GM23248 (cell line): ENCODE measurements around the gene DDX10. TPM values are rescaled to one million over a fixed set of nuclear protein-coding genes. Genes with fewer than 3 reads are reported as not detected.

Experiments
- DNase-seq: peaks from one replicate; pipeline ENCODE4 v3.0.0-alpha.2; 2015
- H2AFZ ChIP-seq: fragments of 200-600 bp; sonication (generic); 2 replicates; pipeline ENCODE4 v1.6.1; 2016; ENCODE audit warnings: antibody characterized with exemption
- H3F3A ChIP-seq: fragments of 200-600 bp; sonication (generic); 2 replicates; pipeline ENCODE4 v1.6.1; 2016; ENCODE audit warnings: mild to moderate bottlenecking, antibody characterized with exemption, mixed run types; ENCODE audit not compliant: insufficient read depth
- H3K27ac ChIP-seq: fragments of 200-600 bp; sonication (generic); 2 replicates; pipeline ENCODE4 v1.5.1; 2016; ENCODE audit warnings: mild to moderate bottlenecking
- H3K27me3 ChIP-seq: fragments of 200-600 bp; sonication (generic); replicated peaks from 2 replicates; pipeline ENCODE4 v1.6.1; 2016; ENCODE audit warnings: mild to moderate bottlenecking; ENCODE audit not compliant: insufficient read depth
- H3K36me3 ChIP-seq: fragments of 200-600 bp; sonication (generic); 2 replicates; pipeline ENCODE4 v1.6.1; 2016; ENCODE audit warnings: low read depth, mild to moderate bottlenecking
- H3K4me1 ChIP-seq: fragments of 200-600 bp; sonication (generic); 2 replicates; pipeline ENCODE4 v1.6.1; 2016; ENCODE audit warnings: mild to moderate bottlenecking; ENCODE audit not compliant: insufficient read depth
- H3K4me2 ChIP-seq: fragments of 200-600 bp; sonication (generic); one replicate; pipeline ENCODE4 v1.6.1; 2016; ENCODE audit warnings: mild to moderate bottlenecking; ENCODE audit not compliant: unreplicated experiment
- H3K4me3 ChIP-seq: fragments of 200-600 bp; sonication (generic); 2 replicates; pipeline ENCODE4 v1.5.1; 2016; ENCODE audit warnings: mild to moderate bottlenecking
- H3K79me2 ChIP-seq: fragments of 200-600 bp; sonication (generic); 2 replicates; pipeline ENCODE4 v1.6.1; 2016; ENCODE audit warnings: mild to moderate bottlenecking; ENCODE audit not compliant: insufficient read depth
- H3K9ac ChIP-seq: fragments of 200-600 bp; sonication (generic); 2 replicates; pipeline ENCODE4 v1.6.1; 2016; ENCODE audit warnings: mild to moderate bottlenecking
- H3K9me2 ChIP-seq: fragments of 200-600 bp; sonication (generic); 2 replicates; pipeline ENCODE4 v1.6.1; 2016; ENCODE audit warnings: mixed run types, mild to moderate bottlenecking, moderate library complexity; ENCODE audit not compliant: insufficient read depth
- H3K9me3 ChIP-seq: fragments of 200-600 bp; sonication (generic); one replicate; pipeline ENCODE4 v1.6.1; 2017; ENCODE audit warnings: low read depth
- H4K20me1 ChIP-seq: fragments of 200-600 bp; sonication (generic); 2 replicates; pipeline ENCODE4 v1.6.0; 2016; ENCODE audit not compliant: insufficient read depth
- EZH2 ChIP-seq: fragments of 200-600 bp; sonication (generic); IDR thresholded peaks from 2 replicates; pipeline ENCODE4 v1.6.1; 2018; ENCODE audit warnings: antibody characterized with exemption, mild to moderate bottlenecking; ENCODE audit not compliant: insufficient read depth, poor library complexity, severe bottlenecking
- EZH2phosphoT487 ChIP-seq: fragments of 200-600 bp; sonication (generic); IDR thresholded peaks from 2 replicates; pipeline ENCODE4 v1.6.1; 2018; ENCODE audit warnings: antibody characterized with exemption, moderate library complexity, mild to moderate bottlenecking, low read depth; ENCODE audit not compliant: insufficient read depth
- WGBS, 2 experiments: methylation state at CpG; one replicate each; pipeline ENCODE4 v1.1.6; 2015 to 2017; ENCODE audit warnings: low lambda C conversion rate in 2 of 2, low coverage in 1 of 2; ENCODE audit errors: missing lambda C conversion rate in 2 of 2; 5-methylcytosine and 5-hydroxymethylcytosine counted together
- in situ Hi-C: fragments of 300-500 bp; cut with MboI; formaldehyde crosslinking; loops from 2 replicates; pipeline ENCODE4 v1.15.0; 2020
- polyA plus RNA-seq: library from polyadenylated mRNA; unstranded; fragments of >200 nt; fragmentation: Nextera tagmentation; extraction: Ambion mirVana; gene quantifications from 2 replicates; pipeline ENCODE4 v1.2.1, GENCODE V29; 2016
- total RNA-seq: library from RNA; depleted of rRNA; stranded (reverse); fragments of >200 nt; shearing (Covaris generic); gene quantifications from 2 replicates; pipeline ENCODE4 v1.2.3, GENCODE V29; 2014

The DDX10 gene
- total and polyA plus RNA-seq, 2 experiments from 2014 or later, result 23.6 to 31.2 TPM

GRCh38 chr11:108853864-108854263 is 189.0 kb downstream of the DDX10 start:
- Histone ChIP-seq H4K20me1 (no peaks in the 10 kb centered on the region), H2AFZ (peak overlapping the region; percentile 34; the same call in 1 of the 2 replicates), H3K9me3 (no peaks in the 10 kb centered on the region), H3K27me3 (no peaks in the 10 kb centered on the region), H3K9me2 (no peaks in the 10 kb centered on the region), H3K4me3 (peak overlapping the region; percentile 52; the same call in 1 of the 2 replicates), H3F3A (no peaks in the 10 kb centered on the region), H3K4me2 (peak overlapping the region; percentile 43), H3K27ac (no peak overlapping the region), H3K36me3 (0 out of 2 replicates have a peak, but pooled peaks cover 6% of the 10 kb centered on the region), H3K9ac (no peak overlapping the region), H3K4me1 (peaks cover 20% of the 10 kb centered on the region), H3K79me2 (no peaks in the 10 kb centered on the region)
- TF ChIP-seq EZH2phosphoT487, result no peak
- TF ChIP-seq EZH2, result no peak
- DNase-seq, result no peak
- 17 to 19% methylated on average over 1 of the region's 1 CpG for WGBS, 2 experiments
- in situ Hi-C loops, result no loop called here

- Histone ChIP-seq H4K20me1 (no peaks in the 10 kb centered on the region), H3K4me3 (peak overlapping the region; percentile 52), H2AFZ (peak overlapping the region; percentile 34; the same call in 1 of the 2 replicates), H3F3A (no peaks in the 10 kb centered on the region), H3K4me1 (peaks cover 20% of the 10 kb centered on the region), H3K27ac (no peak overlapping the region), H3K9me3 (no peaks in the 10 kb centered on the region), H3K36me3 (0 out of 2 replicates have a peak, but pooled peaks cover 6% of the 10 kb centered on the region), H3K9me2 (no peaks in the 10 kb centered on the region), H3K4me2 (peak overlapping the region; percentile 43), H3K27me3 (no peaks in the 10 kb centered on the region), H3K79me2 (no peaks in the 10 kb centered on the region), H3K9ac (0 out of 2 replicates have a peak overlapping the region, but pooled peaks have one; percentile 32)
- peak; percentile 27 for DNase-seq
- 24 to 29% methylated on average over 2 of the region's 2 CpGs for WGBS, 2 experiments
- in situ Hi-C loops, result no loop called here
- TF ChIP-seq EZH2phosphoT487 (no peak), EZH2 (no peak)
Measured at GRCh38 chr11:108854346-108854745, 189.5 kb downstream of the DDX10 start.

GRCh38 chr11:108857382-108857781 is 192.5 kb downstream of the DDX10 start:
- no peaks in the 10 kb centered on the region for H3K27me3 ChIP-seq
- H3K27ac ChIP-seq, result no peak overlapping the region
- no peak overlapping the region for H2AFZ ChIP-seq
- H3K36me3 ChIP-seq, result 0 out of 2 replicates have a peak, but pooled peaks cover 5% of the 10 kb centered on the region
- DNase-seq, result no peak
- H3K9me2 ChIP-seq, result no peaks in the 10 kb centered on the region
- H3F3A ChIP-seq, result no peaks in the 10 kb centered on the region
- 98 to 99% methylated on average over 5 of the region's 5 CpGs for WGBS, 2 experiments
- no peaks in the 10 kb centered on the region for H3K79me2 ChIP-seq
- no peak overlapping the region for H3K4me3 ChIP-seq
- no peaks in the 10 kb centered on the region for H4K20me1 ChIP-seq
- no peaks in the 10 kb centered on the region for H3K9me3 ChIP-seq
- TF ChIP-seq EZH2phosphoT487 (no peak), EZH2 (no peak)
- H3K4me2 ChIP-seq, result no peak overlapping the region
- no peak overlapping the region for H3K9ac ChIP-seq
- in situ Hi-C loops, result no loop called here
- peaks cover 13% of the 10 kb centered on the region for H3K4me1 ChIP-seq

GRCh38 chr11:108858622-108859021 is 193.8 kb downstream of the DDX10 start:
- H3F3A ChIP-seq, result no peaks in the 10 kb centered on the region
- no peak overlapping the region for H3K27ac ChIP-seq
- H4K20me1 ChIP-seq, result no peaks in the 10 kb centered on the region
- H3K79me2 ChIP-seq, result no peaks in the 10 kb centered on the region
- H3K27me3 ChIP-seq, result no peaks in the 10 kb centered on the region
- no peaks in the 10 kb centered on the region for H3K9me2 ChIP-seq
- in situ Hi-C loops, result no loop called here
- TF ChIP-seq EZH2phosphoT487 (no peak), EZH2 (no peak)
- H3K9ac ChIP-seq, result no peak overlapping the region
- H3K36me3 ChIP-seq, result no peaks in the 10 kb centered on the region
- H3K4me3 ChIP-seq, result no peak overlapping the region
- peaks cover 11% of the 10 kb centered on the region for H3K4me1 ChIP-seq
- 98 to 99% methylated on average over 3 of the region's 3 CpGs for WGBS, 2 experiments
- no peak overlapping the region for H2AFZ ChIP-seq
- H3K9me3 ChIP-seq, result no peaks in the 10 kb centered on the region
- no peak overlapping the region for H3K4me2 ChIP-seq
- no peak for DNase-seq
